UCSD-AML1 (cell line): ENCODE data around the gene TBC1D16.
A peak's percentile ranks its signal among the peaks of the same experiment; 100 is the strongest.

Experiments used
- DNase-seq: peaks from one replicate; lab custom pipeline; 2025; ENCODE audit not compliant: unreplicated experiment; lab: John Stamatoyannopoulos, UW

The TBC1D16 gene

GRCh38 chr17:79942591-79943346 lies 92.9 kb downstream of the TBC1D16 start:
- peak; percentile 91 for DNase-seq

GRCh38 chr17:79942011-79942405 lies 93.7 kb downstream of the TBC1D16 start:
- DNase-seq: no peak

DNA sequence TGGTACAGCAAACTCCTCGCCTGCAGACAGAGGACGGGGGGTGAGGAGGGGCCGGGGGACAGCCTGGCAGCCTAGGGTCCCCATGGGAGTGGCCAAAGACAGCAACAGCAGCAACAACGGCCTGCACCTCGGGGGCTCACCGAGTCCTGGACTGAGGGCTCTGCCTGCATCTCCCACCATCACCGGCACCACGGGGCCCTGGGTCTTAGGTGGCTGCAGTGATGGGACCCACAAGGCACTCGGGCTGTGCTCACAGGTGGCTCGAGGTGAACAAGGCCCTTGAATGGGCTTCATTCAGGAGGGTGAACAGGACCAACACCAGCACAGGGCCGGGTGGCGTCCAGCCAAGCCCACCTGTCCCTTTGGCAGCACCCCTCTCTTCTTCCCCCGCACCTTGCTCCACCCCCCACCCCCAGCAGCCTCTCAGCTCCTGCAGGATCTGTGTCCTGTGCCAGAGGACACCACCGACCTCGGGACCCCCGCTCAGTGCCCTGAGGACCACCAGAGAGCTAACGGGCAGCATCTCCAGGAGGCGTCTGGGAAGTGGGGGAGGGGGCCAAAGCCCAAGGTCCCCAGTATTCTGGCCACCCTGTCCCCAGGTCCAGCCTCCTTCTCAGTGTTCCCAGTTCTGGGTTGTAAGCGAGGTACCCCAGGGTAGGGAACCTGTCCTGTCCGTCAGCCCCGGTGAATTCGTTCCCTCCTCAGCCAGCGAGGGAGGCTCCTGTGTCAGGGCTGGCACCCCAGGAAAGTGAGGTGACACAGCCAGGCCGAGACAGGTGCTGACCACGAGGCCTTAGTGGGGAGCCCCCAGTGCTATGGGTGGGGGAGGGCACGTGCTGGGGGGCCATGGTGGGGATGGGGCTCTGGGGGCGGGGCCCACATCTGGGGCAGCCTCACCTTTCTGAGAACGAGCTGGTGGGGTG lies 94.3 kb downstream of the TBC1D16 start:
- DNase-seq: no peak

DNA sequence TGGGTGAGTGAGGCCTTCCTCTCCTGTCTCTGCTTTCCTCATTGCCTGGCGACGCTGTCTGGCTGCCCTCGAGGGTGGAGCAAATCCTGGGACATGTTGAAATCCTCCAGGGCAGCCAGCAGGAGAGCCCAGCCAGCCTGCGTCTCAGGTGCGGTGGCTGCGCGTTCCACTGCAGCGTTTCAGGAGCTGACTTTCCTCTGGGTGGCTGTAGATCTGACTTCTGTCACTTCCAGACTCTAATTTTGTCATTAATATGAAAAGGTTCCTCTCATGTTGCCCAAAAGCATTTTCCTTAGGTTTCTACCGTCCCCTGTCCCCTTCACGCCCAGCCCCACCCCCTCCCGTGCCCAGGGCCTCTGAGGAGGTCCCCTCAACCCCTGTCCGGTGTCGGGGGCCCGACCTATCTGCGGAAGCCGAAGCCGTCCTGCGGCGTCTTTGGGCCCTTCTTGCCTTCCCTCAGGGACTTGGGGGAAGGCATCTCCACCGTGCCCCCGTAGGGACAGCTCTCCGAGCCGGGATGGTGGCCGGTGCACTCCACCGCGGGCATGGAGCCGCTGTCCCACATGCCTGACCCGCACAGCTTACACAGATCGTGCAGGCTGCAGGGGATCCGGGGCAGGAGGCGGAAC lies 95.1 kb downstream of the TBC1D16 start:
- no peak for DNase-seq

GRCh38 chr17:79939755-79940458 lies 95.8 kb downstream of the TBC1D16 start:
- DNase-seq: no peak

DNA sequence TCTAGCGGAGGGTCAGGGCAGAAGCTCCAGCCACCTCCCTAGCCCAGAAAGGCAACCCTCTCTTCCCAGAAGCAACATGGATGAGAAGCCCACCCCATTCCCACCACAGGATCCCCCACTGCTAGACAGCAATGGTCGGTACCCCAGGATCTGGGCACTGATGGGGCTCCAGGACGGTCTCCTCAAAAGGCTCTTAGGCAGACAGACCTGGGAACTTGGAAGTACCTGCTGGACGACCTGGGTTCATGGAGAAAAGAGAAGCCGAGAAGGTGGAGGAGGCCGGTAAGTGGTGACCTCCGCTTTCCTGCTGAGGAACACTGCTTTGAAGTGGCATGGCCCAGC lies 96.6 kb downstream of the TBC1D16 start:
- DNase-seq: no peak

GRCh38 chr17:79938336-79939093 lies 97.2 kb downstream of the TBC1D16 start:
- DNase-seq: no peak

- no peak for DNase-seq
Measured at GRCh38 chr17:79937391-79938335, 98.0 kb downstream of the TBC1D16 start.

GRCh38 chr17:79936641-79937381 lies 98.9 kb downstream of the TBC1D16 start:
- peak; percentile 51 for DNase-seq

GRCh38 chr17:79936050-79936449 lies 99.6 kb downstream of the TBC1D16 start:
- no peak for DNase-seq

DNA sequence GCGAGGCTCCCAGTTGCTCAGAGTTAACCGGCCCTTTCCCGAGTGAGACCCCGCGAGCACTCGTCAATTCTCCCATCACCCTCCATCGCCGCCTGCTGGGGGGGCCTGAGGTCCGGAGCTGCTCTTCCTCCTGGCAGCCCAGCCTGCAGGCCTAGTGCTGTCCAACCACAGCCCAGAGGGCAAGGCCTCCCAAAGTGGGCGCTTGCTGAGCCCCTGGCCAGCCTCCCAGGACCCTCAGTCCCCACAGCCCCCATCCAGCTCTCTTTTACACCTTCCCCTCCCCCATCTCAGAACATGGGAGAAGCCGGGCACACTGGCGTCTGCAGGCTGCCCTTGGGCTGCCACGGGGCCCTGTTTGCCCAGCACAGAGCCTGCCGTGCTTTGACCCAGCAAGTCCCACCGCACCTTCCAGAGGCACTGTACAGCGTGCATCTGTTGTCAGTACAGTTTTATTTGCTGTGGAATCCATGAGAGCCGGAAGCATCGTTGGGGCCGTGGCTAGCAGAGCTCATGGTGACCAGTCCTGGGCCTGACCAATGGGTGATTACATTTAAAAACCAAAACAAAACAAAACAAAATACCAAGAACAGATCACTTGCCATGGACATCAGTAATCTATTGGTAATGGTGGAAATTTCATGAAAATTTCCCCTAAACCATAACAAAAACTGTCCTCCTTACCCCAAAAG lies 100.3 kb downstream of the TBC1D16 start:
- no peak for DNase-seq

DNA sequence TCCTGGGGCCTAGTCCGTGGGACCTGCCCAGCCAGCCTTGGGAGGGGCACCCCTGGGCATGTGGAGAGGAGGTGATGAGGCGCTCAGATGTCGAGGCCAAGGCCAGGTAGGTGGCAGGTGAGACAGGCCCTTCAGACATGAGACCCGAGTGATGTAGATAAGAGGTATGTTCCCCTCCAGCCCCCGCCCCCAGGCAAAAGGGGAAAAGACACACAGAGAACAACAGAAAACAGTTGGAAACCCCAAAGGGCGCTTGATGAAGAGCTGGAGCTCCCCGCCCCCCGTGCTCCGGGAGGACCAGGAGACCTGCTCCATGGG lies 101.1 kb downstream of the TBC1D16 start:
- no peak for DNase-seq

- DNase-seq: peak; percentile 82
Measured at GRCh38 chr17:79933863-79934652, 101.6 kb downstream of the TBC1D16 start.

DNA sequence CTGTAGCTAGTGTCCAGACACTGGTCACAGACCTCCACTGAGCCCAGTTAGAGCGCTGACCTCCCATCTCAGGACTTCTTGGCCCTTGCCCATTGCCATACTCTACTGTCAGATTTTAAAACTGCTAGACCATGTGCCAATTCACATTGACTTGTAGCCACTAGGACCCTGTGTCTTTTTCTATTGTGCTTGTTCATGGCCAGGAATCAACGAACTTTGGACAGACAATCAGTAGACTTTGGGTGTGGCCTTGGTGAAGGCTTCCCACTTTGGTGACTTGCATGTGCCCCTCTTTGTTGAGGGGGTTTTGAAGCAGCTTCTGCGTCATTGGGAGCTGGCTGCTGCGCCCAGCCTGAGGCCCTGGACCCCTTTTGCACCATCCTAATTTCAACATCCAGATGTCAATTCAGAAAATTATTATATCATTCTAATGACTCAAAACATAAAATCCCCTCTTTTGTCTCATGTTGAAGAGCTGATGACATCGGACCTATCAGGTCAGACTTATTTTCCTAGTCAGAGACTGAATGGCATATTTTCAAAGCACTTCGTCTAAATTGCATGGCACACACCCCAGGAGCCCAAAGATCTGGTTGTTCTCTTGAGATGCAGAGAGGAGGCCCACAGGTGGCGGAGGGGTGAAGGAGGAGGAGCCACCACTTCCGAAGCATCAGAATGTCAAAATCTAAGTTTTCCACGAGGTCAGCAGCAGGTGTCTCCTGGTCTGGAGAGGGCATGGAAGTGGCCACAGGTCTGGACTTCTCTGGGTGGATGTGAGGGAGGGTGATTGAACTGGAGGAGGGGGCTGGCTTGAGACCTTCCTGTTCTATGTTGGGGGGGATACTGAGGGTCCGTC lies 103.0 kb downstream of the TBC1D16 start:
- DNase-seq: no peak

DNA sequence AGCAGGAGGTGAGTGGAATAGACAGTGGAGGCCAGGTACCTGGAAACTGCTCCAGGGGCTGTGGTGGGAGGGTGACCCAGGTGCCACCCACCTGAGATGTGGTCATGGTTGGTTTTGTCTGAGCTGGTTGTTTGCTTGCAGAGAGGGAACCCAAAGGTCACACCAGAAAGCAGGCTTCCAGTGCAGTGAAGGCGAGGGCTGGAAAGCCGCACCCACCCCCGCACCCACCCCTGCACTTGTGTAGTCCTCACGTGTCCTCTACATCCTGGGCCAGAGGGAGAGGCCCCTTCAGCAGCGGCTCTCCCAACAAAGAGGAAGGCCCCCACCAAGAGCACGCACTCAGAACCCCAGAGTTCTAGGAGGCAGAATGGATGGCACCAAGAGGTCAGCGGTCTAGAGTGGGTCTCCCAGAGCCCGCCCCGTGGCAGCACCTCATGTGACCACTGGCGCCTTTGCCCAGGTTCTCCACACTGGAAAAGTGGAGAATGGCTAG lies 103.8 kb downstream of the TBC1D16 start:
- no peak for DNase-seq
